Kidney epithelial cell (primary cell): ENCODE data around the gene VPS33A. TPM values are rescaled to one million over a fixed set of nuclear protein-coding genes. Genes with fewer than 3 reads are reported as not detected.

Experiments
- DNase-seq: peaks from one replicate; pipeline ENCODE4 v3.0.0-alpha.2; 2010; ENCODE audit warnings: low read depth
- H3K27me3 ChIP-seq: 2 replicates; pipeline ENCODE4 v1.6.0; 2011; ENCODE audit warnings: low read length; ENCODE audit not compliant: control insufficient read depth, insufficient read depth
- H3K36me3 ChIP-seq: 2 replicates; pipeline ENCODE4 v1.5.1; 2011; ENCODE audit warnings: low read length; ENCODE audit not compliant: control insufficient read depth, insufficient read depth
- H3K4me3 ChIP-seq: 2 replicates; pipeline ENCODE4 v1.5.1; 2011; ENCODE audit warnings: low read depth, mild to moderate bottlenecking, control low read depth, low read length
- total RNA-seq: library from RNA; depleted of rRNA; stranded (reverse); fragments of >200 nt; gene quantifications from 2 replicates; pipeline ENCODE4 v1.2.3, GENCODE V29; 2015
- TF ChIP-seq, protein P1 (sequence below): IDR thresholded peaks from 2 replicates; pipeline ENCODE4 v1.5.1; 2011; ENCODE audit warnings: mild to moderate bottlenecking, moderate library complexity, low read length, control low read depth, inconsistent platforms; ENCODE audit not compliant: insufficient read depth, poor library complexity, severe bottlenecking

VPS33A gene
- total RNA-seq, 1 donor from 2014 or later = 26.3 TPM

DNA sequence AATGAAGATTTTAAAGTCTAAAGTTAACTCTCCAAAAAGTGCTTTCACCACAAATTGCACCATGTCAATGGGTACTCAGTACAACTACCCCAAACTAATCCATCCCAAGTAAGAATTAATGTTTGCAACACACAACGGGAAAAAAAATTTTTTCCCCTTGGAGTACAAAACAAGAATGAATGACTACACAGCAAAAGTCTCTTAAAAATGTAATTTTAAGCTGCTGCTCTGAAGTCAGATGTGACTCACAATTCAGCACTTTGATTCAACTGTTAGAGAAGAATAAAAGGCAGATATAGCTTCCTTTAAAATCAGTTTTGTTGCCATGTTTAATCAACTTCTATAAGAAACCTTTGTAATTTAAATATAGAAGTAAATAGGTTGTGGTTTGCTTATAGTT lies 42.5 kb upstream of the VPS33A start:
- TF ChIP-seq, protein P1, sequence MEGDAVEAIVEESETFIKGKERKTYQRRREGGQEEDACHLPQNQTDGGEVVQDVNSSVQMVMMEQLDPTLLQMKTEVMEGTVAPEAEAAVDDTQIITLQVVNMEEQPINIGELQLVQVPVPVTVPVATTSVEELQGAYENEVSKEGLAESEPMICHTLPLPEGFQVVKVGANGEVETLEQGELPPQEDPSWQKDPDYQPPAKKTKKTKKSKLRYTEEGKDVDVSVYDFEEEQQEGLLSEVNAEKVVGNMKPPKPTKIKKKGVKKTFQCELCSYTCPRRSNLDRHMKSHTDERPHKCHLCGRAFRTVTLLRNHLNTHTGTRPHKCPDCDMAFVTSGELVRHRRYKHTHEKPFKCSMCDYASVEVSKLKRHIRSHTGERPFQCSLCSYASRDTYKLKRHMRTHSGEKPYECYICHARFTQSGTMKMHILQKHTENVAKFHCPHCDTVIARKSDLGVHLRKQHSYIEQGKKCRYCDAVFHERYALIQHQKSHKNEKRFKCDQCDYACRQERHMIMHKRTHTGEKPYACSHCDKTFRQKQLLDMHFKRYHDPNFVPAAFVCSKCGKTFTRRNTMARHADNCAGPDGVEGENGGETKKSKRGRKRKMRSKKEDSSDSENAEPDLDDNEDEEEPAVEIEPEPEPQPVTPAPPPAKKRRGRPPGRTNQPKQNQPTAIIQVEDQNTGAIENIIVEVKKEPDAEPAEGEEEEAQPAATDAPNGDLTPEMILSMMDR = no peak
- peaks cover 2% of the 10 kb centered on the region for H3K36me3 ChIP-seq
- no peaks in the 10 kb centered on the region for H3K27me3 ChIP-seq
- H3K4me3 ChIP-seq = no peak overlapping the region
- no peak for DNase-seq

DNA sequence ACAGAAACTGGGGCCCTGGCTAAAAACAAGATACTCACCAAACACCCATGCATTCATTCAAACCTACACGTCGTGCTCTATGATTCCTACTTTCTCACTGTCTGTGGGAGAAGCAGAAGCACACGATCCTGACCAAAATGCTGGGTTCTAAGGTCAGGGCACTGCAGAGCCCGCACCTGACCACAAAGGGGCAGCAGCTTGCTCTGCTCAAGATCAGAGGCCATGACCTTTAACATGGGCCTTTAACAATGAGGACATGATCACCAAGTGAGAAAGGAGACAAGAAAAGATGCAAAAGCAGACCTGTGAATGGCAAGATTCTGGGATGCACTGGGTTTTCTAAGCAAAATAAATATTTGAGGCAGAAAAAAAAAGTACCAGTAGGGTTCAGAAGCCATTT lies 40.1 kb upstream of the VPS33A start:
- no peak overlapping the region for H3K4me3 ChIP-seq
- H3K27me3 ChIP-seq = no peaks in the 10 kb centered on the region
- H3K36me3 ChIP-seq = peaks cover 3% of the 10 kb centered on the region
- TF ChIP-seq, protein P1 = no peak
- DNase-seq = no peak

DNA sequence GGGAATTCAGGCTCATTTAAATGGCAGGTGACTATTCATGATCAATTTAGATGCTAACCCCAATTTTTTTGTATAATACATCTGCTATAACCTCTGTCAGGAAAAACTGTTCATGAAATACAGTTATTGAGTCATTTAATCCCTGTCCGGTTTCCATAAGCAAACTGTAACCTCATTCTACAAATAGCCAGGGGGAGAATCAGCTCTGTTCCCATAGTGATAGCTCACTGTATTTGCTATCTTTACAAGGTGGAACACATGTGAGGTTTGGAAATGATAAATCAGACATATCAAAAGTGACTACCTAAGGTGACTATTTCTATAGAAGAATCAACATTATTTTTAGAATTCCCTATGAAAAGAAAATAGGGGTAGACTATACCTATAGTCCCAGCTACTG lies 38.6 kb upstream of the VPS33A start:
- no peak for DNase-seq
- Histone ChIP-seq H3K27me3 (no peaks in the 10 kb centered on the region), H3K36me3 (peaks cover 3% of the 10 kb centered on the region), H3K4me3 (no peak overlapping the region)
- TF ChIP-seq, protein P1 = no peak

DNA sequence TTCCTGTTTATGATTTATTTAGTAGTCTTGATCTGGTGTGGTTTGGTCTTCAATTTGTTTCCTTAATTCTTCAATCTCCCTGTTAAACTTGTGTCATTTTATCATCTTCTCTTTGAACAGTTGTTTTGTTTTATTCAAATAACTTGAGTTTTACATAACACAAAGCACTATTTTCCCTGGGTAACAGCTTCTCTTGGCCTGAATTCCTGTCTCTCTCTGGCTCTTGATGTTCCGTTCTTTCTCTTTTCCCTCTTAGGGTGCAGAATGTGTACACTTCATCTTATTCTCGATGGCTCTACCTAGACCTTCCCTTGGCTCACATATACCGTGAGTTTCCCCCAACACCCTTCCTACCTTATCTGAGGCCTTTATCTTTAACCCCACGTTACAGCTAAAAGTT lies 36.8 kb upstream of the VPS33A start:
- TF ChIP-seq, protein P1 = no peak
- Histone ChIP-seq H3K27me3 (no peaks in the 10 kb centered on the region), H3K4me3 (no peak overlapping the region), H3K36me3 (peaks cover 2% of the 10 kb centered on the region)
- DNase-seq = no peak

DNA sequence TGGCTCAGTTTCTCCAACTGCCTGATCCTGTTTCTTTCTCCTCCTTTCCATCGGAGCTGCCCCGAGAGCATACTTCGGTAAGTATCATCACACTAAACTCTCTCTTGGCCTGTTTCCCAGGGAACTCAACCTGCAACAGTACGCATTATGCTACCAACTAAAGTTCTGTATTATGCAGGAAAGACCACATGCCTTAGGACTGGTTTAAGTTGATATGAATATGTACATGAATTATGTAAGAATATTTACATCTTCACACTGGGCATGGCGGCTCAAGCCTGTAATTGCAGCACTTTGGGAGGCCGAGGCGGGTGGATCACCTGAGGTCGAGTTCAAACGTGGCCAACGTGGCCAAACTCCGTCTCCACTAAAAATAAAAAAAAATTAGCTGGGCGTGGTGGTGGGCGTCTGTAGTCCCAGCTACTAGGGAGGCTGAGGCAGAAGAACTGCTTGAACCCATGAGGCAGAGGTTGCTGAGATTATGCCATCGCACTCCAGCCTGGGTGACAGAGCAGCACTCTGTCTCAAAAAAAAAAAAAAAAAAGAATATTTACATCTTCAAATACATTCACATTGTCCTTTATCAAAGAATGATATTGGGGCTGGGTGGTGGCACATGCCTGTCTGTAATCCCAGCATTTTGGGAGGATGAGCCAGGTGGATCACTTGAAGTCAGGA lies 31.9 kb upstream of the VPS33A start:
- Histone ChIP-seq H3K4me3 (no peak overlapping the region), H3K27me3 (no peaks in the 10 kb centered on the region), H3K36me3 (peaks cover 2% of the 10 kb centered on the region)
- no peak for DNase-seq
- TF ChIP-seq, protein P1 = no peak

DNA sequence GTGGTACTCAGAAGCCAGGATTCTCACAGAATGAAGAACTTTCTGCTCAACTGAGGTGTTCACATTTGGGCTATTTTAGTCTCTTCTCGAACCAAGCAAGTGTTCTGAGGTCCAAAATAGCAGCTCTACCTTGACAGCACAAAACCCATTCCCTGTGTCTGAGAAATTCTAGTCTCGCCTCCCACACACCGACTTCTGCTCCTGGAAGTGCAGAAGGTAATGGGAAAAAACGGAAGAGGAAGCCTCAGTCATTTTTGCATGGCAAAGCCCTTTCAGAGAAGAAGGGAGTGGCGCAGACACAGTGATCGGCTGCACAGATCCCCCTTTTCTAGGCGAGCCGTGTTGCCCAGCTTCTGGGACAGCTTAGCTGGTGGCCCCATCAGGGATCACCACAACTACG lies 31.2 kb upstream of the VPS33A start:
- Histone ChIP-seq H3K27me3 (no peaks in the 10 kb centered on the region), H3K36me3 (peaks cover 2% of the 10 kb centered on the region), H3K4me3 (no peak overlapping the region)
- DNase-seq = no peak
- TF ChIP-seq, protein P1 = no peak
